Stimulated activated CD8-positive, alpha-beta memory T cell treated with anti-CD3 and anti-CD28 coated beads, Interleukin-15, amount 100 ng/mL, for 4 hours (primary cell): Measurements from ENCODE around the gene PPM1N.

Experiments
- DNase-seq, 2 donors: peaks; one replicate each; pipeline ENCODE4 v3.0.0-alpha.2; 2020; ENCODE audit warnings: low read depth in 2 of 2

Gene PPM1N

GRCh38 chr19:45469945-45470761, 28.1 kb upstream of the PPM1N start:
- no peak for DNase-seq

- DNase-seq = no peak
These were observed 27.5 kb upstream of the PPM1N start for GRCh38 chr19:45470762-45471081.

- no peak for DNase-seq
These were observed 26.9 kb upstream of the PPM1N start for GRCh38 chr19:45471111-45471930.

- DNase-seq = no peak
These were observed 26.2 kb upstream of the PPM1N start for GRCh38 chr19:45471931-45472562.

- DNase-seq = no peak
These were observed 25.5 kb upstream of the PPM1N start for GRCh38 chr19:45472563-45473366.

GRCh38 chr19:45473367-45473681, 24.9 kb upstream of the PPM1N start:
- DNase-seq = no peak

- no peak for DNase-seq
These were observed 24.3 kb upstream of the PPM1N start for GRCh38 chr19:45473682-45474605.

- no peak for DNase-seq
These were observed 23.4 kb upstream of the PPM1N start for GRCh38 chr19:45474606-45475521.

GRCh38 chr19:45475537-45476291, 22.5 kb upstream of the PPM1N start:
- no peak for DNase-seq

GRCh38 chr19:45476304-45476703, 21.9 kb upstream of the PPM1N start:
- no peak for DNase-seq

- no peak for DNase-seq
These were observed 21.1 kb upstream of the PPM1N start for GRCh38 chr19:45477186-45477585.

- no peak for DNase-seq
These were observed 20.4 kb upstream of the PPM1N start for GRCh38 chr19:45477713-45478453.

GRCh38 chr19:45478454-45479238, 19.6 kb upstream of the PPM1N start:
- DNase-seq = peak; percentile 75 to 85

- no peak for DNase-seq
These were observed 15.2 kb upstream of the PPM1N start for GRCh38 chr19:45483033-45483432.

- no peak for DNase-seq
These were observed 13.8 kb upstream of the PPM1N start for GRCh38 chr19:45484273-45484945.

- DNase-seq = peak; percentile 91 to 95
These were observed 12.8 kb upstream of the PPM1N start for GRCh38 chr19:45485305-45486077.
